COR-L47 (cell line): Measurements from ENCODE around the gene TRMT10B.
"Not testable (repeated sequence)": the region's sequence is repeated elsewhere in the genome, so short reads cannot be mapped to it uniquely, and the experiment has no call there.

Experiments
- DNase-seq: peaks from one replicate; lab custom pipeline; 2025; lab: John Stamatoyannopoulos, UW

The TRMT10B gene

DNA sequence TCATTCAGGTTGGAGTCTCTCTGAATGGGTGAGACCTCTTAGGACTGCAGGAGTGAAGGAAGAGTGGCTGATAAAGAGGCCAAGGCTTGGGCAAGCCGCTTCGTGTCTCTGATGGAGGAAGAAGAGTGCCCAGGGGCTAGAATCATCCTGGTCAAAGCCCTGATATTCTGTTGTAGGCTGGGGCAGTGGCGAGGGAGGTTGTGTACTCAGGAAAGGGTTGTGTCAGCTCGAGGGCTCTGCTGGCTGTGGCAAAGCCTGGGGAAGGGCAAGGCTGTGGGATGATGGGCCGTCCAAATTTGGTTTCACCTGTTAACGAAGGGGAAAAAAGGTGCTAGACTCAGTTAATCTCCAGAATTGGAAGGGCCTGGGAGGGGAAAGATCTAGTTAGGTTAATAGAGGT is 2.4 kb upstream of the TRMT10B start:
- no peak for DNase-seq

DNA sequence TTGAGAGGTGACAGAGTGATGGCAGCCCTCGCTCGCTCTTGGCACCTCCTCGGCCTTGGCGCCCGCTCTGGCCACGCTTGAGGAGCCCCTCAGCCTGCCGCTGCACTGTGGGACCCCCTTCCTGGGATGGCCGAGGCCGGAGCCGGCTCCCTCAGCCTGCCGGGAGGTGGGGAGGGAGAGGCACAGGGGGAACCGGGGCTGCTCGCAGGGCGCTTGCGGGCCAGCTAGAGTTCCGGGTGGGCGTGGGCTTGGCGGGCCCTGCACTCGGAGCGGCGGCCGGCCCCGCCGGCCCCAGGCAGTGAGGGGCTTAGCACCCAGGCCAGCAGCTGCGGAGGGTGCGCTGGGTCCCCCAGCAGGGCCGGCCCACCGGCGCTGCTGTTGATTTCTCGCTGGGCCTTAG is 1.9 kb upstream of the TRMT10B start:
- not testable (repeated sequence) for DNase-seq

DNA sequence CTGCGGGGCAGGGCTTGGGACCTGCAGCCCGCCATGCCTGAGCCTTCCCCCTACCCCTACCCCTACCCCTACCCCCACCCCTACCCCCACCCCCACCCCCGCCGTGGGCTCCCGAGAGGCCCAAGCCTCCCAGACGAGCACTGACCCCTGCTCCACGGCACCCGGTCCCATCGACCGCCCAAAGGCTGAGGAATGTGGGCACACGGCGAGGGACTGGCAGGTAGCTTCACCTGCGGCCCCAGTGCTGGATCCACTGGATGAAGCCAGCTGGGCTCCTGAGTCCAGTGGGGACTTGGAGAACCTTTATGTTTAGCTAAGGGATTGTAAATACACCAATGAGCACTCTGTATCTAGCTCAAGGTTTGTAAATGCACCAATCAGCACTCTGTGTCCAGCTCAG is 1.5 kb upstream of the TRMT10B start:
- DNase-seq: not testable (repeated sequence)

DNA sequence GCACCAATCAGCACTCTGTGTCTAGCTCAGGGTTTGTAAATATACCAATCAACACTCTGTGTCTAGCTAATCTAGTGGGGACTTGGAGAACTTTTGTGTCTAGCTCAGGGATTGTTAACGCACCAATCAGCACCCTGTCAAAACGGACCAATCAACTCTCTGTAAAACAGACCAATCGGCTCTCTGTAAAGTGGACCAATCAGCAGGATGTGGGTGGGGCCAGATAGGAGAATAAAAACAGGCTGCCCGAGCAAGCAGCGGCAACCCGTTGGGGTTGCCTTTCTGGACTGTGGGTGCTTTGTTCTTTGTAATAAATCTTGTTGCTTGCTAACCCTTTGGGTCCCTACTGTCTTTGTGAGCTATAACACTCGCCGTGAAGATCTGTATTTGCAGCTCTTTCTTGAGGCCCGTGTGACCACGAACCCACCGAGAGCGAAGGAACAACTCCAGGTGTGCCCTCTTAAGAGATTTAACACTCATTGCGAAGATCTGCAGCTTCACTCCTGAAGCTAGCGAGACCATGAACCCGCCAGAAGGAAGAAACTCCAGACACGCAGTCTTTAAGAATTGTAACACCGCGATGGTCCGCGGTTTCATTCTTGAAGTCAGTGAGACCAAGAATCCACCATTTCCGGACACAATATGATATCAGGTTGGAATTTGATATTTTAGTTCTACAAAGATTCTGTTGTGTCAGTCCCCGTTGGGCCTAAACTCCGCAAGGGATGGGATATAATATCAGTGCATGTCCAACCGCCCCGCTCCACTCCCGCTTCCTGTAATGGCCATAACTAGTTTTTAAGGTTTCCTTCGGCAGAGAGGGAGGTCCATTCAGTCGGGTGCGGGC is 740 bp upstream of the TRMT10B start:
- no peak for DNase-seq

DNA sequence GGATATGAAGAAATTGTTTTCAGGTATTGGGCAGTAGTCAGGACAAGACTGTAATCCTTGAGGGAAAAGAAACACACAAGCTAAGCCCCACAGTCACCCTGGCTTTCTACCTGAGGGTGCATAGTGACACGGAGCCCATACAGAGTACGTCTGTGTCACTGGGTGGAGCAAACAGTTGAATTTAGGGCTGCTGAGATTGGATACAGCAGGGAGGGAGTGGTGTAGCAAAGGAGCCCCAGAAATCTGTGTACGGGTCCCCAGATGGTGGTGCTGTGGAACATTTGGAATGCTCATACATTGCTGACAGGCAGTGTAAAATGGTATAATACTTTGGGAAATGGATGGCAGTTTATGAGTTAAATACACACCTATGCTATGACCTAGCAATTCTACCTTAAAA is 5.1 kb downstream of the TRMT10B start:
- no peak for DNase-seq

DNA sequence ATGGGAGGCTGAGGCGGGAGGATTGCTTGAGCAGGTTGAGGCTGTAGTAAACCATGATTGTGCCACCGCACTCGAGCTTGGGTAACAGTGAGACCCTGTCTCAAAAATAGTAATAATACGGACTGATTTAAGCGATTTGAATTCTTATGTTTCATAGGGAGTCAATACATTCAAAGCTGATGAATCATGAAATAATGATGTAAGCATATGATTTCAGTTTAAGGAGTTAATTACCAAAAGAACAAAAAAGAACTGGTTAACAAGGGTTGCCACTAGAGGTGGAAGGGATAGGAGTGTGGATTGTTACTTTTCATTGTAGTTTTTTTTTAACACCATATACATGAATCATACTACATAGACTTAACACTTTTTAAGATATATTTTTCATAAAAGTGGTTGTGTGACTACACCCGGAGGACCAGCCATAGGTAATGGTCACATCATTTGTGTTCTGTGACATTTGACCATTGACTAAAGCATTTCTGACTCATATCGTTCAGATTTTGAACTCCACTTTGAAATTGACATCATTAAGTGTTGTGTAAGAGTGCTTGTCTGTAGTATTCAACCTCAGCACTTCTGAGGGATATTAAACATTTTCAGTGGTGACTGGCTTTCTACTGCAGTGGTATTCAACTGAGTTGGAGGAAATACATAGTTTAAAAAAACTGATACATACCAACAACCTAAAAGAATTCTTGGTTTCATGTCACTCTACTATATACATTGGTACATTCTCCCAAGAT is 7.0 kb downstream of the TRMT10B start:
- DNase-seq: no peak

DNA sequence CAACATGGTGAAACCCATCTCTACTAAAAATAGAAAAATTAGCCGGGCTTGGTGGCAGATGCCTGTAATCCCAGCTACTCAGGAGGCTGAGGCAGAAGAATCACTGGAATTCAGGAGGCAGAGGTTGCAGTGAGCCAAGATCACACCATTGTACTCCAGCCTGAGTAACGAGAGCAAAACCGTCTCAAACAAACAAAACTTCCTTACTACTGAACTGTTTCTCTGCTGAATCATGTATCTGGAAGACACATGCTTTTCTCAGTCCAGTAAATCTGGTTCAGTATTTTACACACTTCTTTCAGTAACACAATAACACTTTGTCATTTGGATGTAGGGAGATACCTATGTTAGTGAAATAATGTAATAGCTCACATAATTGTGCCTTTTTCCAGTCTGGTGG is 7.9 kb downstream of the TRMT10B start:
- DNase-seq: no peak

DNA sequence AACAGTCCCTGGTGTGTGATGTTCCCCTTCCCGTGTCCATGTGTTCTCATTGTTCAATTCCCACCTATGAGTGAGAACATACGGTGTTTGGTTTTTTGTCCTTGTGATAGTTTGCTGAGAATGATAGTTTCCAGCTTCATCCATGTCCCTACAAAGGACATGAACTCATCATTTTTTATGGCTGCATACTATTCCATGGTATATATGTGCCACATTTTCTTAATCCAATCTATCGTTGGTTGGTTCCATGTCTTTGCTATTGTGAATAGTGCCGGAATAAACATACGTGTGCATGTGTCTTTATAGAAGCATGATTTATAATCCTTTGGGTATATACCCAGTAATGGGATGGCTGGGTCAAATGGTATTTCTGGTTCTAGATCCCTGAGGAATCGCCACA is 11.7 kb downstream of the TRMT10B start:
- DNase-seq: not testable (repeated sequence)

DNA sequence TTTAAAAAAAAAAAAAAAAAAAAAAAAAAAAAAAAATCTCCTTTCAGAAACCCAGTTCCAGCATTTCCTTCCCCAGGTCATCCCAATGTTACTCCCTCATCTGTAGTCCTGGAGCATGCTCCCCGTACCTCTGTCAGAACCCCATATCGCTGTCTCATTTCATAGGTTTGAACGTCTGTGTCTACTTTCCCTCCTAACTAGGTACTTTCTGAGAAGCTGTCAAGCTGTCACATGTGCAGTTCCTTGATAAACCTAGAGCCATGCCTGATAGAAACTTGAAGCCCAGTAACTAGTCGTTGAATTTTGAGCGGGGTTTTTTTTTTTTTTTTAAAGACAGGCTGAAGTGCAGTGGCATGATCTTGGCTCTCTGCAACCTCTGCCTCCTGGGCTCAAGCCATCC is 15.7 kb downstream of the TRMT10B start:
- no peak for DNase-seq

DNA sequence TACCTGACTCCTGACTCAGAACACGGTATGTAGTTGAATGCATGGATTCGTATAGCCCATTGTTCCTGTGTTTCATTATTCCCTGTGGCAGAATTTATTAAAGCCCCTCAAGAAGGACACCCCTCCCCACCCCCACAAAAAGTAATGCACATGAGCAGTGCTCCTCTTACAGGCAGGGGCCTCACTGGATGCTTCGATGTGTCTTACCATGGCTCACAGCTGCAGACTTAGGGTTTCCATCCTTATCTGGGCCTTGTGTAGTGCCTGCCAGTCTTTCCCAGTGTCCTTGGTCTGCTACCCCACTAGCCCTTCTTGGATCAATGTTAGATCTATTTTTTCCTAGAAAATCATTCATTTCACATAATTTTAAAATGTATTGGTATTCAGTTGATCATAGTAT is 16.4 kb downstream of the TRMT10B start:
- DNase-seq: no peak

DNA sequence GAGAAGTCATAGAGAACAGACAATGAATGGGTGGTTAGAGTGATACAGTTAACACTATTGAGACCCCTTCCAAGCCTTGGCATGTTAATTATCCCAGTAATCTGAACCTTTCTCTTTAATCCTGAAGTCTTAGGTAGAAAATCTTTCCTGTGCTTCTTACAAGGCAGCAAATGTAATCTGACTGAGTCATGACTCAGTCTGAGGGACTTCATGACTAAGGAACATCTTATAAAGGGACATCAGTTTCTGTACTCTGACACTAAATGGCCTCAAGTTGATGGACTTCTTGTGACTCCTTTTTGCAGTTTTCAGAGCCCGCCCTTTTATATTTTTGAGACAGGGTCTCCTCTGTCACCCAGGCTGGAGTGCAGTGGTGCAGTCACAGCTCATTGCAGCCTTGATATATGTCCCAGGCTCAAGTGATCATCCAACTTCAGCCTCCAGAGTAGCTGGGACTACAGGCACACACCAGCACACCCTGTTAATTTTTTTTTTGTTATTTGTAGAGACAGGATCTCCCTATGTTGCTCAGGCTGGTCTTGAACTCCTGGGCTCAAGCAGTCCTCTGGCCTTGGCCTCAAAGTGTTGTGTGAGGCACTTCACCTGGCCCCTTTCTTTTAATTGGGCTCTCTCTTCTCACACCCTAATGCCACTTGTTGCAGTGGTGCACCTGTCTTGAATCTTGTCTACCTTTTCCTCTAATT is 21.8 kb downstream of the TRMT10B start:
- DNase-seq: no peak

DNA sequence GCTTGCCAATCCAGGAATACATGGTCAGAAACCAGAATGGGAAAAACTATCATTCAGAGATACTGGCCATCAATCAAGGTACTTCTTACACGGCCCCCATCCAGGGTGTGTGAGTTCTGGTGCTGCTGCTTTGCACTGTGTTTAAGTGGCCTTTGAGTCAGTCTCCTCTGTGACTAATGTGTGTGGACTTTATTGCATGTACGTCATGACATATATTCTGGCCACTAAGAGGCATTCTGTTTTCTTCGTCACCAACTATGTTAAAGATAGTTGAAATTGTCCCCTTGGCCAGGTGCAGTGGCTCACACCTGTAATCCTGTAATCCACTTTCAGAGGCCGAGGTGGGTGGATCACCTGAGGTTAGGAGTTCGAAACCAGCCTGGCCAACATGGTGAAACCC is 22.7 kb downstream of the TRMT10B start:
- no peak for DNase-seq

DNA sequence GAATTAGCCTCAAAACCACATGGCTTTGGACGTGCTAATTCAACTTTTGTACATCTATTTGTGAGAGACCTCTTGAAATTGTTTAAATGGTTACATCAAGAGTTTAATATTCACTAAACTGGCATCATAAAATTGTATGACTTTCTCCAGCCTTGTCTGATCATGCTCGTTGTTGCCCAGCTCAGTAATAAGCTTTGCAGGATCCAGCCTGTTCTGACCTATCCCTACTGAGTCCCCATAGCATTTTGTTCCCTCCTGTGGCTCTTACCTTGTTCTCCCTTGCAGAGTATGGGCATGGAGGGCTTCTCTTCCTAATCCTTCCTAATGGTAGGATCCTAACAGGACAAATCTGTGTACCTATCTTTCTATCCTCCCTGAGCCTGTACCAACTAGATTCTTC is 24.9 kb downstream of the TRMT10B start:
- no peak for DNase-seq

DNA sequence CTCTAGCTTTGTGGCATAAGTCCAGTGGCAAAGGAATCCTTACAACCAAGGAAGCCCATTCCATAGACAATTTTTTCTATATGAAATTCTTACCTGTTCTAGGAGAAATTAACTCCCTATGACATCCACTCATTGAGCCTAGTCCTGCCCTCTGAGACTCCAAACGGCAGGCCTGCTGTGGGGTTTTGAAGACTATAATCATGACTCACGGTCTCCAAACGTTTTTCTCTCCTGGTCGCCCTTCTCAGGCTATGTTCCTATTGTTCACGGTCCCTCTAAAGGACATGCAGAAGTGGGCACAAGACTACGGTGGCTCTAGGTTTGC is 30.6 kb downstream of the TRMT10B start:
- no peak for DNase-seq

DNA sequence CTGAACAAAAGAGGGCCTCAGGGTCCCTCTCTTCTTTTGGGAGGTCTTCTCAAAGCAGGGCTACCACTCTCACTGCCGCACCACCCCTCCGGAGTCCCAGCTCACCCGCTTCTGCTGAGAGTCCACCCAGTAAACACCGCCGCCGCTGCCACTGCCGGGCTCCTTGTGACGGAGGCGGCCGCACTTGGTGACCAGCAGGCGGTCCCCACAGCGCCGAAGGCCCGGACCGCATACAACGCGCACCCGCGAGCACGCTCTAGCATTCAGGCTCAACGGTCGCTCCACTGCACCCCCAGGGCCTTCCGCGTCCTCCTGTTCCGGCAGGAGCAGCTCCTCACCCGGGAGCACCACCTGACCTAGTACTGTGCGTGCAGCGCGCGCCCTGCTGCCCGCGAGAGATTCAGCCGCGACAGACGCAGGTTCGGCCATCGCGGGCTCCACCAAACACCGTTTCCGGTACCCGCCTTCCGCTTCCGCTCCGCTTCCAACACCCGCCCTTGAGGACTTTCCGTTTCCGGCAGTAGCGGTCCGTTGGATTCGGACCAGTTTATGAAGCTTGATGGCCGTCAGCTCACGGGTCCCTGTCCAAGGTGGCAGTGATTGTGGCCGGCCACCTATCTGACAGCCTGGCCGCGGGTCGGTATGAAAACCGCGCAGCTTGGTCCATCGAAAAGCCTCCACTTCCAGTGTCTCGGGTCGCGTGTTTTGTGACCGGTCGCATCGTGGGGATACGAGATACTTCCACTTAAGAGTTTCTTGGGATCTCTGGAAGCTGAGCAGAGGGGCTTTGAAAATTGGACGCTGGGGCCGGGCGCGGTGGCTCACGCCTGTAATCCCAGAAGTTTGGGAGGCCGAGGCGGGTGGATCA is 31.2 kb downstream of the TRMT10B start, which contains the start of gene EXOSC3:
Gene EXOSC3, minus strand, starts transcription at position 449 of the 868 bp plus-strand sequence. Its CDS starts 20 bp downstream, at position 429.
- peak; percentile 86 for DNase-seq

DNA sequence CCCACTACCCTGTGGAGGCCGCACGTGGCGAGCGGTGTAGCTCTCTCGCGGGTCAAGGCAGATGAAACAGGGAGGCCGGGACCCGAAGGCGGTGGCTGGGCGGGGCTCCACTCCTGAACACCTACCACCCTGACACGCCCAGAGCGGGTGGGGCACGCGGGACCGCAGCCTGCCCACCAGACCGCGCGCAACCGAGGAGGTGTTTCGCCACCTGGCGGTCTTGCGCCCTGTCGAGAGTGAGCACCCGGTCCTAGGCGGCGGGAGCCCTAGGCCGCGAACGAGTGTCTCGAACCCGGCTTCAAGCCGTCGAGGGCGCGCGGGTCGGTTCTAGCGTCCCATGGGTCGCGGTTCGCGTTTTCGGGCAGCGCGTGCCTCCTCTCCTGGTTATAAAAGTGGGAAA is 33.5 kb downstream of the TRMT10B start:
- no peak for DNase-seq

DNA sequence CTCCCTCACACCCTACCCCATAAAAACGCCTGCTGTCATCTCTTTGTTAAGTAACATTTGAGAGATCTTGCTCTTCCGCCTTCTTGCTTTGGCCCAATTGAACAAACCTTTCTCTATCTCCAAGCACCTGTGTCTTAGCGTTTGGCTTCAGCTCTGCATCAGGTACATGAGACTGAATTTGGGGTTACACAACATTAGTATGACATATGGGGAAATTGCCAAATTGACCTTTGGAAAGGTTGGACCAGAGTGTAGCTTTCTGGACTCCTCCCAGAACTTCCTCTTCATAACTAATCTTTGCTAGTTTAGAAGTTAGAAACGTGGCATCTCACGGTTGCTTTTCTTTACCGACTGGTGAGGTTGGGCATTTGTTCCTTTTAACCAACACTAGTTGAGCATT is 34.7 kb downstream of the TRMT10B start:
- DNase-seq: no peak

DNA sequence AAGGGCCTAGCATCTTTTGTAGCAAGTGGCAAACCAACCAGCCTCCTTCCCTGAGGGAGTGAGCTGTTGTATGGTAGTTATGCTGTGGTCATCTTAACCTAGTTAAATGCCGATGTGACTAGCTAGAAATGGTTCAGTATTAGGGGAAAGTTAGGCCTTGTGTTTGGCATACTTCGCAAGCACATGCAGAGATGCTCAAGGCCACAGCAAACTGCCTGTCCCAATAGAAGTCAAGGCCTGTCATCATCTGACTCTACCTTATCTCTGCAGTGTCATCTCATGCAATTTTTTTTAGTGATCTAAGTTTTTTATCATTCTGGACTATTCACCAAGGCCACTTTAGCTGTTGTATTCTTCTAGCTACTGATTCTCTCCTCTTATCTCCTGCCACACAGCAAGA is 36.5 kb downstream of the TRMT10B start:
- DNase-seq: no peak

DNA sequence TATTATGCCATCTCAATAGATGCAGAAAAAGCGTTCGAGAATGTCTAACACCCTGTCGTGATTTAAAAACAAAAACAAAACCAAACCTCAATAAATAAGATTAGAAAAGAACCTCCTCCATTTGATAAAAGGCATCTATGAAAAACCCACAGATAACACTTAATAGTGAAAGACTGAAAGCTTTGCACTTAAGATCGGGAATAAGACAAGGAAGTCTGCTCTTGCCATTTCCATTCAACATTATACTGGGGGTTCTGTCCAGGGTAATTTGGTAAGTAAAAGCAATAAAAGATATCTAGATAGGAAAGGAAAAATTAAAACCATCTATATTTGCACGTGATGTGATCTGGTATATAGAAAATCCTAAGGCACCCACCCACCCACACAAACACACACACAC is 38.5 kb downstream of the TRMT10B start:
- no peak for DNase-seq

DNA sequence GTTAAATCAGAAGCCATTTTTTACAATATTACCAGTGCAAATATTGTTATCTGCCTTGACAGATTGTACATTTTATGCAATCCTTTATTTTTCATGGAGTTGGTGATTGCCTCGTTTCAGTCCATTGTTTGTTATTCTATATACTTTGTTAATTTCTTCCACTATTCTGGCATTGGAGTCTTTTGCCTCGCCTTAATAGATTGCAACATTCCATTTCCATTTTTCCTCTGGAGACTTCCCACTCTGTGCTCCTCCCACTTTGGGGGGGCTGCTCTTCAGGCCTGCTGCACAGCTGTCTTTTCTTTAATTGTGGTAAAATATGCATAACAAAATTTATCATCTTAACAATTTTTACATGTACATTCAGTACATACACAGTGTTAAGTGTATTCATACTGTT is 42.6 kb downstream of the TRMT10B start:
- no peak for DNase-seq

DNA sequence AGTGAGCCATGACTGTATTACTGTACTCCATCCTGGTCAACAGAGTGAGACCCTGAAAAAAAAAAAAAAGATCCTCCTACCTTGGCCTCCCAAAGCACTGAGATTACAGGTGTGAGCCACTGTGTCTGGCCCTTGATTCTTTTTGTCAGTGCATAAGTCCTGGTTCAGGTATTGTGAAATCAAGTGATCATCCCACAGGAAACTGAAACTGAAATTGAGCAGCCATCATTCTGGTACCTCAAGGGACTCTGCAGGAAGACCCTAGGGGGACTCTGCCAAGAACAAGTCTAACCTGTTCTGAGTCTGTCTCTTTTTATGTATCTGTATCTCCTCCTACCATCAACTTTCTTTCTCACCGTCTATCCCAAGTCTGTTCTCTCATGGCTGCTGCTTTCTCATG is 45.1 kb downstream of the TRMT10B start:
- no peak for DNase-seq
